ENCODE data around the gene PARP4.
"Not testable (repeated sequence)": the region's sequence is repeated elsewhere in the genome, so short reads cannot be mapped to it uniquely, and the experiment has no call there.

The PARP4 gene

DNA sequence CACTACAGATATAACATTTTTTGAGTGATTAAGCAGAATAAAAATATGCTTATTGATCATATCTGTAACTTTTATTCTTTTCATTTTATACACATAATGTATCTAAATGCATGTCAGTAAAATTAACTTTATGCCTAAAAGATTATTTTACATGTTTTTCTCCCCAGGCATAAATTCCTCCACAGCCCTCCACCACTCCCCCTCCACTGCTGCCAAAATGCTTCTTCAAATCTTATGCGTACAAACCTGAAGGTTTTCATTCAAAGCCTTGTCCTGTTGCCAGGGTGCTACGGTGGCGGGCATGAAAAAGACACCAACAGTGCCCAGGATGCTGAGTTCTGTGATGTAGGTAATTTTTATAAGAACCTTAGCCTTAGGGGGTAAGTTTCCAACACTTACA lies 52.9 kb downstream of the PARP4 start:
- TF ChIP-seq, protein P1, sequence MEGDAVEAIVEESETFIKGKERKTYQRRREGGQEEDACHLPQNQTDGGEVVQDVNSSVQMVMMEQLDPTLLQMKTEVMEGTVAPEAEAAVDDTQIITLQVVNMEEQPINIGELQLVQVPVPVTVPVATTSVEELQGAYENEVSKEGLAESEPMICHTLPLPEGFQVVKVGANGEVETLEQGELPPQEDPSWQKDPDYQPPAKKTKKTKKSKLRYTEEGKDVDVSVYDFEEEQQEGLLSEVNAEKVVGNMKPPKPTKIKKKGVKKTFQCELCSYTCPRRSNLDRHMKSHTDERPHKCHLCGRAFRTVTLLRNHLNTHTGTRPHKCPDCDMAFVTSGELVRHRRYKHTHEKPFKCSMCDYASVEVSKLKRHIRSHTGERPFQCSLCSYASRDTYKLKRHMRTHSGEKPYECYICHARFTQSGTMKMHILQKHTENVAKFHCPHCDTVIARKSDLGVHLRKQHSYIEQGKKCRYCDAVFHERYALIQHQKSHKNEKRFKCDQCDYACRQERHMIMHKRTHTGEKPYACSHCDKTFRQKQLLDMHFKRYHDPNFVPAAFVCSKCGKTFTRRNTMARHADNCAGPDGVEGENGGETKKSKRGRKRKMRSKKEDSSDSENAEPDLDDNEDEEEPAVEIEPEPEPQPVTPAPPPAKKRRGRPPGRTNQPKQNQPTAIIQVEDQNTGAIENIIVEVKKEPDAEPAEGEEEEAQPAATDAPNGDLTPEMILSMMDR (IDR thresholded peaks at IDR 0.05; ENCODE audit: low read depth, low read length, missing control alignments): no peak
- no peak overlapping the region for H3K4me3 ChIP-seq (replicated peaks; ENCODE audit: low read depth, low read length)
- no peak for DNase-seq (ENCODE audit: extremely low read depth, low read depth)

GRCh38 chr13:24459234-24459633 lies 53.3 kb downstream of the PARP4 start:
- no peak overlapping the region for H3K4me3 ChIP-seq (replicated peaks; ENCODE audit: low read depth, low read length)
- TF ChIP-seq, protein P1 (IDR thresholded peaks at IDR 0.05; ENCODE audit: low read depth, low read length, missing control alignments): no peak
- peak; percentile 11 for DNase-seq (ENCODE audit: extremely low read depth, low read depth)

- H3K4me3 ChIP-seq (replicated peaks; ENCODE audit: low read depth, low read length): no peak overlapping the region
- no peak for DNase-seq (ENCODE audit: extremely low read depth, low read depth)
- TF ChIP-seq, protein P1 (IDR thresholded peaks at IDR 0.05; ENCODE audit: low read depth, low read length, missing control alignments): no peak
These were observed 53.8 kb downstream of the PARP4 start for GRCh38 chr13:24458736-24459135.

DNA sequence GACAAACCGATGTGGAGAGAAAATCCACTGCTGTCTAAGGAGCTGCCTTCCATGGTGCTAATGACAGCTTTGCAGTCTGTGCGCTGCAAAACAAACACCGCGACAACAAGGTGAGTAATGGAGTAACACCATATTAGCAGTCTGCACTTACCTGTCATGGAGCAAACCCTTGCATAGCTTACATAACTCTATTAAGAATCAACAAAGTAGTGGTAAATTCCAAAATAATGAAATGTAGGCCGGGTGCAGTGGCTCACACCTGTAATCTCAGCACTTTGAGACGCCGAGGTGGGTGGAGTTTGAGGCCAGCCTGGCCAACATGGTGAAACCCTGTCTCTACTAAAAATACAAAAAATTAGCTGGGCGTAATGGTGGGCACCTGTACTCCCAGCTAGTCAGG lies 56.2 kb downstream of the PARP4 start:
- TF ChIP-seq, protein P1 (IDR thresholded peaks at IDR 0.05; ENCODE audit: low read depth, low read length, missing control alignments): no peak
- H3K4me3 ChIP-seq (replicated peaks; ENCODE audit: low read depth, low read length): no peak overlapping the region
- no peak for DNase-seq (ENCODE audit: extremely low read depth, low read depth)

GRCh38 chr13:24454056-24454455 lies 58.5 kb downstream of the PARP4 start:
- H3K4me3 ChIP-seq (replicated peaks; ENCODE audit: low read depth, low read length): no peak overlapping the region
- no peak for DNase-seq (ENCODE audit: extremely low read depth, low read depth)
- TF ChIP-seq, protein P1 (IDR thresholded peaks at IDR 0.05; ENCODE audit: low read depth, low read length, missing control alignments): no peak

GRCh38 chr13:24452044-24452443 lies 60.5 kb downstream of the PARP4 start:
- DNase-seq (ENCODE audit: extremely low read depth, low read depth): no peak
- TF ChIP-seq, protein P1 (IDR thresholded peaks at IDR 0.05; ENCODE audit: low read depth, low read length, missing control alignments): no peak
- no peak overlapping the region for H3K4me3 ChIP-seq (replicated peaks; ENCODE audit: low read depth, low read length)

DNA sequence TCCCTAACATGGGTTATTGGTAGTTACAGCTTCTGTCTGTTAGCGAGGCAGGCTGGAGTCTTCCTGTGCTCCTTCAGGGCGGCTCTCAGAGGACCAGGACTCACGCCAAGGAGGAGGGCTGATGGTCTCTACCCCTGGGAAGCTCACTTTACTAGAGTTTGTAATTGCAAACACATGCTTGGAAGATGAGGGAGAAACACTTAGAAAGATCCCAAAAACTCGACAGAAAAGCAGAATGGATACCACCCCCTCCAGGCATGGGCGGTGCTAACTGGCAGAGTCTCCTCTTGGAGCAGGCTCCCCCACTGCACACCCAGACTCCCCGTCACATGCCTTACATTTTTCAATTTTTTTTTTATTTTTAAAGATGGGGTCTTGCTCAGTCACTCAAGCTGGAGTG lies 62.0 kb downstream of the PARP4 start:
- TF ChIP-seq, protein P1 (IDR thresholded peaks at IDR 0.05; ENCODE audit: low read depth, low read length, missing control alignments): no peak
- no peak overlapping the region for H3K4me3 ChIP-seq (replicated peaks; ENCODE audit: low read depth, low read length)
- peak; percentile 58 for DNase-seq (ENCODE audit: extremely low read depth, low read depth)

- not testable (repeated sequence) for H3K4me3 ChIP-seq (replicated peaks; ENCODE audit: low read depth, low read length); DNase-seq (ENCODE audit: extremely low read depth, low read depth)
These were observed 67.7 kb downstream of the PARP4 start for GRCh38 chr13:24444851-24445250.
